GM12865 (cell line): Measurements from ENCODE around the gene CCDC148.

Experiments
- DNase-seq: peaks from one replicate; pipeline ENCODE4 v3.0.0; 2010; ENCODE audit warnings: low read depth
- H3K4me3 ChIP-seq: 2 replicates; pipeline ENCODE4 v1.5.1; 2011; ENCODE audit warnings: mild to moderate bottlenecking, low read depth, low read length, control low read depth
- CTCF ChIP-seq: IDR thresholded peaks from 2 replicates; pipeline ENCODE4 v1.5.1; 2011; ENCODE audit warnings: low read length, control low read depth, low read depth, inconsistent platforms; ENCODE audit not compliant: insufficient read depth; ENCODE audit errors: missing control alignments

CCDC148 gene

GRCh38 chr2:158276619-158277471 lies 179.7 kb downstream of the CCDC148 start:
- TF ChIP-seq CTCF = no peak
- no peak for DNase-seq
- H3K4me3 ChIP-seq = no peak overlapping the region

GRCh38 chr2:158273791-158274190 lies 182.8 kb downstream of the CCDC148 start:
- TF ChIP-seq CTCF = no peak
- no peak for DNase-seq
- no peak overlapping the region for H3K4me3 ChIP-seq

GRCh38 chr2:158270536-158270935 lies 186.0 kb downstream of the CCDC148 start:
- no peak overlapping the region for H3K4me3 ChIP-seq
- TF ChIP-seq CTCF = no peak
- DNase-seq = no peak

- no peak for DNase-seq
- H3K4me3 ChIP-seq = no peak overlapping the region
- no peak for TF ChIP-seq CTCF
Measured at GRCh38 chr2:158269143-158269542, 187.4 kb downstream of the CCDC148 start.

GRCh38 chr2:158266111-158266510 lies 190.4 kb downstream of the CCDC148 start:
- H3K4me3 ChIP-seq = no peak overlapping the region
- no peak for TF ChIP-seq CTCF
- DNase-seq = no peak

- TF ChIP-seq CTCF = no peak
- H3K4me3 ChIP-seq = no peak overlapping the region
- DNase-seq = no peak
Measured at GRCh38 chr2:158255257-158255656, 201.3 kb downstream of the CCDC148 start.

GRCh38 chr2:158253170-158253569 lies 203.4 kb downstream of the CCDC148 start:
- H3K4me3 ChIP-seq = no peak overlapping the region
- no peak for DNase-seq
- TF ChIP-seq CTCF = no peak
